Measurements from ENCODE around the gene RRP36.
A peak's percentile ranks its signal among the peaks of the same experiment; 100 is the strongest.
"Not testable (repeated sequence)": the region's sequence is repeated elsewhere in the genome, so short reads cannot be mapped to it uniquely, and the experiment has no call there.

RRP36 gene

GRCh38 chr6:43040542-43041257, 19.3 kb downstream of the RRP36 start:
- no peak for DNase-seq

GRCh38 chr6:43041475-43041874, 20.1 kb downstream of the RRP36 start:
- not testable (repeated sequence) for DNase-seq

GRCh38 chr6:43043310-43043709, 21.9 kb downstream of the RRP36 start:
- no peak for DNase-seq

- no peak for DNase-seq
Observed at GRCh38 chr6:43045371-43045930, 24.0 kb downstream of the RRP36 start.

- DNase-seq: no peak
Observed at GRCh38 chr6:43047998-43048397, 26.6 kb downstream of the RRP36 start.

- DNase-seq: no peak
Observed at GRCh38 chr6:43050981-43051380, 29.6 kb downstream of the RRP36 start.

DNA sequence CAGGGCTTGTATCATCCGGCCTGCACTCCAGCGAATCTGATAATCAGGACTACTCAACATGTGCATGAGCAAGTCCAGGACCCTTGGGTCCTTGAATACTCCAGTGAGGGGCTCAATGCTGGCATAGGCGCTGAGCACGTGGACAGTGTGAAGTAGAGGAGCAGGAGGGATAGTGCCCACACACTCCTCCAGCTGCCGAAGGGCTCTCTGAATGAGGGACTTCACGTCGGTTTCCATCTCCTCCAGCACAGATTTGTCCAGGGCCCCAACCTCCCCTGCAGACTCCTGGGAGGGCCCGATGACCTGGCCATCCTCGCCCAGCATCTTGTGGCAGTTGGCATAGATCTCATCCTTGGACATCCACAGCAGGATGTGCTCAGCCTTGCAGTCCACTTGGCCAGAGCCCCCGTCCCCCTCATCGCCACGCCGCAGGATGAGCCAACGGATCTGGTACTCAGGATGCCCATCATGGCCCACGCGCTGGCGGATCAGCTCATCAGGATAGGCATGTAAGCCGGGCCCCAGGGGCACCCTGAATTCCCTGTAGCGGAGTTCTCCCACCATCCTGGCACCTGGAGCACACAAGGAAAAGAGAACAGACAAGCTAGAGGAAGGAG, 30.9 kb downstream of the RRP36 start:
- DNase-seq: no peak

DNA sequence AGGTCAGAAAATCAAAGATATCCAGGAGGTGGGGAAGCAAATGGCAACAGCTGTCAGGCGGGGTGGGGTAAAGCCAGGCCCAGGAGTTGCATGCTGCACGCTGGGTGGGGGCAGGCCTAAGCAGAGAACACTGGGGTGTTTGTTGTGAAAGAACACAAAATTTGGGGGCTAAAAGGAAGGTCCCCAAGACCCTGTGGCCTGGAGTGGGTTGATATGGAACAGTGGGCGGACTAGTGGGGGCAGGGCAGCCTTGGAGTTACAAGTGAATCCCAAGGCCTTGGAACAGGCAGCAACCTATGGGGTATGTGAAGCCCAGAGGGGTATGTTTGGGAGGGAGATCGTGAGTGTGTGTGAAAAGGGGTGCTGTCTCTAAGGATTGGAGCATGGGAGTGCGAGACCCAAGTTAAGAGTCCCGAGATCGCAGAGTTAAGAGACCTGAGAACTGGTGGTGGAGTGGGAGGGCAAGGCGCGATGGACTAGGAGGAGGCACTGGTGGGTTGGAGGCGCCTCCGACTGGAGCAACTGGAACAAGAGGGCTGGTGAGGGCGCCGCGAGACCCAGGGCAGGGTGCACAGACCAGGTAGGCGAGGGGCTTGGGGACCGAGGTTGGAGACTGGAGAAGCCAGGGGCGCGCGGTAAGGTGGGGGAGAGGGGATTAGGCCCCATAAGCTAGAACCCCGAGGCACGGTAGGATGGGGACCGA, 31.6 kb downstream of the RRP36 start:
- DNase-seq: no peak

- DNase-seq: peak; percentile 85
Observed at GRCh38 chr6:43053545-43054205, 32.3 kb downstream of the RRP36 start, which contains the start of gene CUL7. TSS of gene CUL7 (minus strand) at chr6:43053851. CDS start at chr6:43052788, 1,063 bp downstream.

DNA sequence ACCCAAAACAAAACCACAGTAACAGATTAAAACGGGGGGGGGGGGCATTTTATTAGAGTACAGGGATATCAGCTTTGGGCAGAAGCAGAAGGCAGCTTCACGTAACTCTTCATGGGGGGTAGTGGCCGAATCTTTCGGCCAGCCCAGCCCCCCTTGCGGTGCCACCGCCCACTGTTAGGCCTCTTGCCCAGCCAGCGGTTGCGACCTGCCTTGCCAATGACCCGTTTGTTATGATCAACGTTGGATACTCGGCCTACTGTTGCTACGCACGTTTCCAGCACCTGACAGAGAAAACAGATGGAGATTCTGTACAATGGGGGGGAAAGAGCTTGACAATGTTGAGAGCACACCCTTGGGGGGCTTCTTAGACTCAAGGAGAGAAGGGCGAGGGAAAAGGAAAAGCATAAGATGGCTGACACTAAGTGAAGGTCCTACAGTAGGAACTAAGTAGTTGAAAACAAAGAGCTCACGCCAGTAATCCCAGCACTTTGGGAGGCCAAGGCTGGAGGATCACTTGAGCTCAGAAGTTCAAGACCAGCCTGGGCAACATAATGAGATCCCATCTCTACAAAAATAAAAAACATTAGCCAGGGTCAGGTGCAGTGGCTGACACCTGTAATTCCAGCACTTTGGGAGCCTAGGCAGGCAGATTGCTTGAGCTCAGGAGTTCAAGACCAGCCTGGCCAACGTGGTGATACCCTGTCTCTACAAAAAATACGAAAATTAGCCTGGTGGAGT, 33.0 kb downstream of the RRP36 start:
- DNase-seq: no peak

DNA sequence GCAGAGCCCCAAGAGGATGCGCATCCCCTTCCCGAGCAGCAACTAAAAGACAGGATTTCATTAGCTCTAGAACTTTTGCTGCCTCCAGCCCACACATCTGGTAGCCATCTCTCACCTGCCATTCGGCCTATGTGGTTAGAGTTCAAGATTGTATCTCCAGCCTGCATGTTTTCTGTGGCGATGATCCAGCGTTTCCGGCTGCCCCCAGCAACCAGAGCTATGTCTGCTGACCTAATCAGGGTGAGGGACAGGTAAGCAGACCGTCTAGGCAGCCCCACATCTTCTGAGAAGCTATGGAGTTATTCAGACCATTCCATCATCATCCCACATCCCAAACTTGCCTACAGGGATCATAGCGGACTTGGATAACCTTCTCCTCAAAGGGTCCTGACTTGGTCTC, 34.5 kb downstream of the RRP36 start:
- no peak for DNase-seq

GRCh38 chr6:43058531-43058930, 37.1 kb downstream of the RRP36 start:
- no peak for DNase-seq

DNA sequence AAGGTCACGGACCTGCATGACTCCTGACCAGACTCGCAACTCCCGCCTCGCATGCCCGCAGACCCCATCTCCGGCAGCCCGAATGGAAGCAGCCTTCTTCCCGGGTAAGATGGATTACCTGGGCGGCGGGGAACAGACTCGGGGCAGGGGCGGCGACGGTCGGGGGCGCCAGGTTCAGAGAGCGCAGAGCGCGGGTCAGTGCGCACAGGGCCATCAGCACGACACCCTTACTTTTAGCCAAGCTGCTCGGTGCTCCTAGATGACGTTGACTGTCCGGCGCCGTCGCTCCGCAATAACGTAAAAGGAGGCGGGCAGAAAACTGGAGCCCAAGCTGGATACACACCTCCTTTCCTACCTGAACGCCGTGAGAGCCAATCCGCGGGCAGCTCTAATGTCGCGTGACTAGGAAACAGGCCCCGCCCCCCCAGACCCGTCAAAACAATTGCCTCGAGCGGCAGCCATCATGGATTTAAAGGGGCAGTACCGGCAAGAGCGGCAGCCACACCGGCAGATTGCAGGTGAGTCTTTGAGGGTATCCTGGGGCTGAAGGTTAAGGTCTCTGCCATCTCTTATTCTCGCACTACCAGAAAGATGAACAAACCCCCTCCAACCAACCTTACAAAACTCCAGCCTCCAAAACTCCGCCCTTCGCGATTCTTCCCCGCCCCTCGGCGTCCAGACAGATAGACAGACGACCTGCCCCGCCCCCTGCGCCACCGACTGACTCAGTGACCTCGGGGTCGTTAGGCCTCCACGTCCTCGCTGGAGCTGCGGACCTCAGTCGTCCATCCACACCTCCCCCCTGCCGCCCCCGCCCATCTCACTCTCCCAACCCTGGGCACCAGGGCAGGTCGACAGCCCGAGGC, 38.0 kb downstream of the RRP36 start, which contains the start of the genes KLC4 and MRPL2:
KLC4 (plus strand) TSS at position 464 of the 866 bp plus-strand sequence. CDS start 1,705 bp downstream, outside the sequence.
MRPL2 (minus strand) TSS at position 267 of the 866 bp plus-strand sequence; CDS start at position 214, 53 bp downstream.
- peak; percentile 94 for DNase-seq

DNA sequence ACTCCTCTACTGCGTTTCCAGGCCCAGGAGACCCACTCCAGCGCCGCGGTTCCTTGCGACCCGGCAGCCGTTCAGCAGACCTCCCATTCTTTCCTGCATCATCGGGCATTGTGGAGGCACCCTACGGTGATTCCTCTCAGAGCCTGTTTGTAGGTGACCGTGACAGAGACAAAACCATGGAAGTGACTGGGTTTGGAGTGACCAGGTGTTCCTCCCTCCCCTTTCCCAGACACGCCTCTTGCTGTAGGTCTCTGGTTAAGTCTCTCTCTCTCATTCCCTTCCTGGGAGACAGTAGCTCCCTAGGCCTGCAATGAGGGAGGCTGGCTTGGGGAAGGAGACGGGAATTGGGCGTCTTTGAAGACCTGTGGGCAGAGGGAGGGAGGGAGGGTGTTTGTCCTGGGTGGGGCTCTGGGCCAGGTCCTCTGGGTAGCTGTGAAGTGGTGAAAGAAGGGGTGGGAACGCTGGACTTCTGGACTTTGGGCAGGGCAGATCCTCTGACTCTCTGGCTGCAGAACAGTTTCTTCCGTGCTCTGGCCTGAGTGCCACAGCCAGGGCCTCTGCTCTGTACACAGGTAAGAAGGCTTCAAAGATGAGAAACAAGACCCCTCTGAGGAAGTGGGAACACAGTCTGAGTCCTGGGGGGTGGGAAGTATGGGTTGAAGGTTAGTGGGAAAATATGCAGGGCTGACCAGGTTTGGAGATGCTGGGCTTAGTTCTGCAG, 38.8 kb downstream of the RRP36 start:
- DNase-seq: no peak

DNA sequence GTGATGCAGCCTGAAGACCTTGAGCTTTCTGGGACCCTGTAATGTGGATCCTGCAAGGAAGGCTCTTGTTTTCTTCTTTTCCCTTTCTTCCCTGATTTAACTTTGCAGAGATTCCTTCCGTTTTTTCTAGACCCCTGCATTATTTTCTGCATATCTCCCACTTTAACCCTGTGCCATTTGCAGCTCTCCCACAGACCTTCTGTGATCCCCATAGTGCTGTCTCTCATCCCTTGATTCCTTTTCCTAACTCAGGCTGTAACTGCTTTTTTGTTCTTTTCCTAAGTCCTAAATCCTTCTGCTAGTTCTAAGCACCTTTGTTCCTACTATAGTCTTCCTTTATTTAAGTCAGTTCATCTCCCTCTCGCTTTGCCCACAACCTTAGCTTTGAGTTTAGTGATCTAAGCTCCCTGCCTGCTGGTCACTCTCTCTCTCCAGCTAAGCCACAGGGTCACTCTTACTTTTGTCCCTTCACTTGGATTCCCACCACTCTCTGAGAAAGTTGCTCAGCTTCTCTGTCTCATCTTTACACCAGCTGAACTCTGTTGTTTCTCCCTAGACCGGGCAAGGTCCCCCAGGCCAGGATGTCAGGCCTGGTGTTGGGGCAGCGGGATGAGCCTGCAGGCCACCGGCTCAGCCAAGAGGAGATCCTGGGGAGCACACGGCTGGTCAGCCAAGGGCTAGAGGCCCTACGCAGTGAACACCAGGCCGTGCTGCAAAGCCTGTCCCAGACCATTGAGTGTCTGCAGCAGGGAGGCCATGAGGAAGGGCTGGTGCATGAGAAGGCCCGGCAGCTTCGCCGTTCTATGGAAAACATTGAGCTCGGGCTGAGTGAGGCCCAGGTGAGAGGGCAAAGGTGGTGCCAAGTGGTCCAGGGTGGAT, 39.6 kb downstream of the RRP36 start:
- no peak for DNase-seq

DNA sequence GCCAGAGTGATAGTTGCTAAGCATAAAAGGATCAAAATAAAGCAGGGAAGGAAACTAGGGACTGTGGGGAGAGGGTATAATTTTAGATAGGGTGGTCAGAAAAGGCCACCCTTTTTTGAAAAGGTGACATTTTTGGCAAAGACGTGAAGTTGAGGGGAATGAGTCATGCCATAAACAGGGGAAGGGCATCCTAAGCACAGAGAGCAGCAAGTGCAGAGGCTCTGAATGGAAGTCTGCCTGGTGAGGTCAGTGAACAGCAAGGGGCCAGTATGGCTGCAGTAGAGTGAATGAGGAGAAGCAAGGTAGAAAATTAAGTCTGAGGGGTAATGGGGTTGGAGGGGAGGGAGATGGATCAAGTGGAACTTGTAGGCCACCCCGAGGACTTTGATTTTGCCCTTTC, 40.4 kb downstream of the RRP36 start:
- DNase-seq: no peak

DNA sequence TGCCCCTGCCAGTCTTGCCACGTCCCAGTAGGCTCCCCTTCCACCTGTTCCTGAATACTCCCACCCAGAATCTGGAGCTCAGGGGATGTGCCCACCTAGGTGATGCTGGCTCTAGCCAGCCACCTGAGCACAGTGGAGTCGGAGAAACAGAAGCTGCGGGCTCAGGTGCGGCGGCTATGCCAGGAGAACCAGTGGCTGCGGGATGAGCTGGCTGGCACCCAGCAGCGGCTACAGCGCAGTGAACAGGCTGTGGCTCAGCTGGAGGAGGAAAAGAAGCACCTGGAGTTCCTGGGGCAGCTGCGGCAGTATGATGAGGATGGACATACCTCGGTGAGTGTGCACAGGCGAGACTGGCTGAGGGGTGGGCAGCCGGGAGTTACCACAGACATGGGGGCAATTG, 41.4 kb downstream of the RRP36 start:
- no peak for DNase-seq

- DNase-seq: peak; percentile 57
Observed at GRCh38 chr6:43070028-43070632, 48.7 kb downstream of the RRP36 start.
